HG02852 (cell line): ENCODE measurements around the gene DPPA2.

Experiments
- ATAC-seq: cut with Tn5 transposase; IDR thresholded peaks from one replicate; pipeline ENCODE4 v1.9.1; 2021; ENCODE audit warnings: mild to moderate bottlenecking, moderate library complexity; ENCODE audit not compliant: unreplicated experiment

Gene DPPA2

DNA sequence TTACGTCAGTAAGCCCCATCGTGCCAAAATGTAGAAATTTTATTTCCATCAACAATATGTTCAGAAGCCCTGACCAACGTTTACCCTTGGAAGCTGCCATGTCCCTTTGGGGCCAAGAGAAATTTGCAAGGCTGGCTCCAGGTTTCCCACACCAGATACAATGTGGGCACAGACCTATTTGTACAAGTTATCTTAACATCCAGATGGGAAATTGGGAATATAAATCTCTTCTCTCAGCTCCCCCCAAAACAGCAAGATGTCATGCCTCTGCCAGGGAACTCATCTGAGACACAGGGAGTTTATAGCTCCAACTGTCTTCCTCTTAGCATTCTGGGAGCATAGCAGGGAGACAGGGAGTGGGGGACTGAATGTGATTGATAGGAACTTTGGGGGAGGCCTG, 9.3 kb upstream of the DPPA2 start:
- ATAC-seq, result no peak

DNA sequence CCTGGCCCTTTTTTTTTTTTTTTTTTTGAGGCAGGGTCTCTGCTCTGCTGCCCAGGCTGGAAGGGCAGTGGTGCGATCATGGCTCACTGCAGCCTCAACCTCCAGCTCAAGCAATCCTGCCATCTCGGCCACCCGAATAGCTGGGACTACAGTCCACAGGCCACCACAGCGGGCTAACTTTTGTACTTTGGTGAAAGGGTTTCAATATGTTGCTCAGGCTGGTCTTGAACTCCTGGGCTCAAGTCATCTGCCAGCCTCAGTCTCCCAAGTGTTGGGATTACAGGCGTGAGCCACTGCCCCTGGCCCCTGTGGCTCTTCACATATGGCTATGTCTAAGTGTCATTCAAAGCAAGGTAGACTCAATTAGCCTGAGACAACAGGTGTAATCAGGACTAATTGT, 8.8 kb upstream of the DPPA2 start:
- ATAC-seq, result no peak

DNA sequence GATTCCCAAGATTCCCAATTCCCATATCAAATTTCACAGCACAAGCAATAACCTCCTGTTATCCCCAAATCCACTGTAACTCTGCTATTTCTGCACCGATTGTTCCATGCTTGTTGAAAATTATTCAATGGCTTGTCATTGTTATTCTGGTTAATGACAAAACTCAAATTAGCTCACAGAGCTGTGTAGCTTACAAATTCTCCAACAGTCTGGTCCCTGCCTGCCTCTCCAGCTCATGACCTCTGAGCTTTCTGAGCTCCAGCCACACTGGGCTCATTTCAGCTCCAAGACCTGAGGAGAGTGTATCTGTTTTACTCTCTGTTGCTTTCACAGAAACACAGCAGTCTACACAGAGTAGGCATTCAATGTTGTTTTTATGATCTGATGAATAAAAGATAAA, 3.3 kb downstream of the DPPA2 start:
- no peak for ATAC-seq

DNA sequence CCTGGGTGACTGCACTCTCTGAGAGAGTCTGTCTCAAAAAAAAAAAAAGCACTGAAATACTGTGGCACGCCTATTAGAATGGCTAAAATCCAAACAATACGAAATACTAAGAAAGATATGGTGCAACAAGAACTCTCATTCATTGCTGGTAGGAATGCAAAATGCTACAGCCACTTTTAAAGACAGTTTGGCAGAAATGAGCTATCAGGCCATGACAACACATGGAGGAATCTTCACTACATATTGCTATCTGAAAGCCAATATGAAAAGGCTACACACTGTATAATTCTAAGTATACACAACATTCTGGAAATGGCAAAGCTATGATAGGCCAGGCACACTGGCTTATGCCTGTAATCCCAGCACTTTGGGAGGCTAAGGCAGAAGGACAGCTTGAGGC, 18.8 kb downstream of the DPPA2 start:
- ATAC-seq, result no peak

DNA sequence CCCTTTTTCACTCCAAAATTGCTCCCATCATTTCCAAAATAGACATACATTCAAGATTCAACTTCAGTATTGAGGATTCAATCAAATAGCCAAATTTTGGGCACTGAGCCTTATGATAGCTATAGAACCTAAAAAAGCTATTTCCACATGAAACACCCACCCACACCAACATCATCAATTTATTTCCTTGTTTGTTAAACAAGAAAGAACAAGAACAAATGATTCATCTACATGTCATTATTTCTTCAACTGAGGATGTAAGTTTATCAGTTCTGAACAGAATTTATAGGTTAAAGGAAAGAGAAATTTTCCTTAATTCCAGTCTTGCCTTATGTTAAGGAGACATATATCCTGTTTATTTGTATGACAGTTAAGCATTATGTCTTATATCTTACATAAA, 32.2 kb downstream of the DPPA2 start:
- no peak for ATAC-seq

DNA sequence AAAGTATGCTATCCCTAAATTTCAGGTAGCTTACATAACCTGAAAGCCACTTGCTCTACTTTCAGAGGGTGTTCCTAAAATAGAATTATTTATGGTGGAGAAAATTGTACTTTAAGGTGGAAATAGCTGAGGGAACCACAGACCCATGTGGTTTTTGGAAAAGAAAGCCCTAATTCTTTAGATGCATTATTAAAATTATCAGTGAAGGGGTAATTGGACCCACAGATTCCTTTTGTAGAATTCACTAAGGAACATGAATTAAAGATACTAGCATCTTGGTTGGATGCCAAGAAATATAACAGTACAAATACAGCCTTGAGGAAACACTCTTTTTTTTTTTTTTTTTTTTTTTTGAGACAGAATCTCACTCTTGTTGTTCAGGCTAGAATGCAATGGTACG, 37.8 kb downstream of the DPPA2 start:
- no peak for ATAC-seq

DNA sequence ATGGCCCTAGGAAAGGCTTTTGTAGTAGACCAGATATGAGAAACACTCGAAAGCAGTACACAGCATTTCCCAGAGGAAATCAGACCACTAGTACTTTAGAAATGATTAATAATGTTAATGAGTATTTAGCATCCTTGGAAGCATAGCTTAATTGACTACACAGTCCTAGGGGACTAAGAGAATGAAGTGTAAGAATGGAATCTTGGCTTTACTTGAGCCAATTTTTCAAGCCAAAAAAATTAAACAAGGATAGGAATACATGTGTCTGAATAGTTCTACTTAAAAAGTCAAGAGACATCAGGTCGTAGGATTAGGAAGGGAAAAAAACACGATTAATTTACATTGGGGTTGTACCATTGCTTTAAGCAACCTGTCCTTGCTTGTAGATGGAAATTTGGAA, 38.2 kb downstream of the DPPA2 start:
- no peak for ATAC-seq

DNA sequence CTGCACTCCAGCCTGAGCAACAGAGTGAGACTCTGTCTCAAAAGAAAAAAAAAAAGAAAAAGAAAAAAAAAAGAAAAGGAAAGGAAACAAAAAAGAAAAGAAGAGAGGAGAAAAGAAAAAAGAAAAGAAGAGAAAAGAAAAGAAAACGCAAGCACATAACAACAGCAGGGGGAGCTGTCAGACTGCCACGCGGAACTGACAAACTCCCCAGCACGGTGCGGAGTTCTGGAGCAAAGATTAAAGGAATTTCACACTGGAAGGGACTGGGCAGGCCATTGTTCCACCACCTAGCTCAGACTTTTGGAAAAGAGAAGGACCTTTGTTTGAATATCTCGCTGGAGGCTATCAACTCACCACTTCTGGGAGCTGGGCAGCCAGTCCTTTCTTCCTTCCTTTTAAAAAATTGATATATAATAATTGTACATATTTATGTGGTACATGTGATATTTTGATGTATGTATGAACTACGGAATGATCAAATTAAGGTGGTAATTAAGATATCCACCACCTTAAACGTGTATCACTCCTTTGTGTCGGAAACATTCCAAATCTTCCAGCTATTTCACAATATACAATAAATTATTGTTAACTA, 40.5 kb downstream of the DPPA2 start:
- no peak for ATAC-seq

DNA sequence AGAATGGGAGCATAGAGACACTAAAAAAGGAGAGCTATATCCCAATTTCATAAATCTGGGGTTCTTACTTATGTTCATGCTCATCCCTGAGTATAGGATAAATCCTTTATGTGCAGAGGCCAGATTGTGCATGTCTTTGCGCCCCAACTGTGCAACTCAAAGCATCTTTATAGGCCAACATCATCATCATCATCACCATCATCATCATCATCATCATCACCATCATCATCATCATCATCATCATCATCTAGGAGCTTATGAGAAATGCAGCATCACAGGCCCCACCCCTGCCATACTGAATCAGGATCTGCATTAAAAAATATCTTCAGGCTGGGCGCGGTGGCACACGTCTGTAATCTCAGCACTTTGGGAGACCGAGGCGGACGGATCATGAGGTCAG, 45.5 kb downstream of the DPPA2 start:
- no peak for ATAC-seq

DNA sequence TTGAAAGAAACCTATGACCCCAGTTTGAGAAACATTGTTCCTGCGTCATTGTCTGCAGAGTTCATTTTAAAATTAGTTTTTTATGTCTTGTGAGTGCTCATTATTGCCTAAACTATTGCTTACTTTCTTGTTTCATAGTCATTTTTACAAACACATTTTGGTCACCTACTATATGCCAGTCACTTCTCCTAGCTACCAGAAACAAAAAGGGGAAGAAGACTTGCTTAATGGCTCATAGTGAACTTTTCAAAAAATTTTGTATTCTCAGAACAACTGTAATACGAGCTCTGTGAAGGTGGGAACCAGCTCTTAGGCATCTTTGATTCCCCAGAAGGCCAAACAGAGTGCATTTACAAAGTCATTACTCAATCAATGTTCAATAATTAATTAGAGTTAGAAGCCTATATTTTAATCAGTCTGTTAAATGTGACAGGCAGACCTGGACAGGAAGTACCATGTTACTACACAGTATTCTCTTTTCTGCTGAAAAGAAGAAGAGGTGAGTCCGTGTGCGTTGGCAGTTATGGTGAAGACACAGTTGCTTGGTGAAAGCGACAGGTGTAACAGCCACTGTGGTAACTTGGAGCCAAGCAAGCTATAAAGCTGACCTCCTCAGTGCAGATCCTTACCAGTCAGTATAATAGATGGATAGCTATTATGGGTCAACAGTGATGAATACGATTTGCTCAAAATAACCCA, 46.6 kb downstream of the DPPA2 start:
- ATAC-seq, result no peak

DNA sequence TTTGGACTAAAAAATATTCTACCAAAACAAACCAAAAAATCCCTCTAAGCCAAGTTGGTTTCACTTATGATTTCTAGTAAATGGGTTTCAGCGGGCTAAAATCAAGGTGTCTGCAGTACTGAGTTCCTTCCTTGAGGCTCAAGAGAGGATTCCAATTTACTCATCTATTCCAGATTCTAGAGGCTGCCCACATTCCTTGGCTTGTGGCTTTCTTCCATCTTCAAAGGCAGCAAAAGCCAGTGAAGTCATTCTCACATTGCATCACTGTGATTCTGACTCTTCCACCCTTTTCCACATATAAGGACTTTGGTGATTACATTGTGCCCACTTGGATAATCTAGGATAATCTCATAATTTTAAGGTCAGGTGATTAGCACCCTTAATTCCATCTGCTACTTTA, 48.1 kb downstream of the DPPA2 start:
- no peak for ATAC-seq

DNA sequence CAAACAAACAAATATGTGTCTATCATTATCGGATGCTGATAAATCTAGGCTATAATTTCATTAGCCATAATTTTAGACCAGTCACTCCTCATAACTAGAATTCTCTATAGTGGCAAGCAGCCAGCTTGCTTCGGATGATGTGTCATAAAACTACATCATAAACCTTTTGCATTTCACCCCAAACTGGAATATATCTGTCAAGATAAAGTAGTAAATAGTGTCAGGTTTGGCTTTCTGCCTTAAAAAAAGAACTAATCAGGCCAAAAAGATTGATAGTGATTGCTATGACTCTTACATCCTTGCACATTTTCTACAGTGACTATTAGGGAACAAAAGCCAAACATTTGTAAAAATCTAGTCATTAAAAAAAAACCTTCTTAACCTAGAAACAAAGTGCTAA, 51.0 kb downstream of the DPPA2 start:
- ATAC-seq, result no peak

DNA sequence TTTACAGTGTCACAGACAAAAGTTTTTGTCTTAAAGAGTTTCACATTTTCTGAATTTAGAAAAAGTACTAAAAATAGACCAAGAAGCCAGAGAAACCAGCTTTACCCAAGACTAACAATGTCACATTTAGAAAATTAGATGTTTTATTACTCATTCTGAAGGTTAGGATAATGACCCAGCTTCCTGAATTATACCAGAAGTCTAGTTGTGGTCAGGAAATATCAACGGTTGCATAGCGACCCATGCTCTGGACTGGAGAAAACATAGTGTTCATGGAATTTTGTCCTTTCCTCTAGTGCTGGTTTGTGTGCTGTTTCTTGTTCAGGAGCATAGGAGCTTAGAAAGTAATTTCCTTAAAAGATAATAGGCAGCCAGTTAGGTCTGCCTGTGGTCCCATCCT, 59.0 kb downstream of the DPPA2 start:
- ATAC-seq, result no peak

DNA sequence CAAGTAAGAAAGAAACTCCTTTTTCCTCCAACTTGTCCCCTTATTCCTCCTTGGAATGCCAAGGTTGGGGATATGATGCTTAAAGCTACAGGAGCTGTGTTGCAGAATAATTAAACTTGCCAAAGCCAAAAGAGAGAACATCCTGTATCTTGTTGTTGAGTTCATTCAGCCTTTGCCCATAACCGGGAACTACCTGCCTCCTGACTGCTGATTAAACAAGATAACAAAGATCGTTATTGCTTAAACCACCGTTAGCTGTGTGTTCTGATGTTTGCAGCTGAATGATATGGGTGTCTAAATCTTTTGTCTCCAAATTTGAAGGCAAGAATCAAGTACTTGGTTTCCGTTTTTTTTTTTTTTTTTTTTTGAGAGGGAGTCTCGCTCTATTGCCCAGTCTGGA, 61.5 kb downstream of the DPPA2 start:
- no peak for ATAC-seq

DNA sequence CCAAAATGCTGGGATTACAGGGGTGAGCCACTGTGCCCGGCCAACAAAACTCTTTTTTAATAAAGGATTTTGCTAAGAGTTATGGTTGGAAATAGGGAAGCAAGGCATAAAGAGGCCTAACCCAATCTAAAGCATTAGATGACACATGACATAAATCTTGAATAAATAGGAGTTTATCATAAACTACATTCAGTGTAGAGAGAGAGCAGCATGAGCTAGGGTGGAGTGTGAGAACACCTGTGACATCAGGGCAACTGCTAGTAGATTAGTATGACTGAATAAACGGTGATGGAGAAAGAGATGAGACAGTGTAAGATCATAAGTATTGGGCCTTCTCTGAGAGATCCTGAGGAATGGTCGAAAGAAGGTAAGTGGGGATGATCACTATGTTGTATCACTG, 63.7 kb downstream of the DPPA2 start:
- ATAC-seq, result no peak
